Type B pancreatic cell (in vitro differentiated cells): ENCODE measurements around the gene HYAL2. TPM values are rescaled to one million over a fixed set of nuclear protein-coding genes. Genes with fewer than 3 reads are reported as not detected.
A peak's percentile ranks its signal among the peaks of the same experiment; 100 is the strongest.

Experiments used
- DNase-seq: peaks from one replicate; pipeline ENCODE4 v3.0.0; 2021; ENCODE audit warnings: mixed read lengths; ENCODE audit not compliant: unreplicated experiment; ENCODE audit errors: extremely low spot score
- H3K27ac Mint-ChIP-seq: 2 replicates; pipeline ENCODE4 v1.8.0; 2021; ENCODE audit warnings: mild to moderate bottlenecking, mixed read lengths
- H3K27me3 Mint-ChIP-seq: 2 replicates; pipeline ENCODE4 v1.8.0; 2021; ENCODE audit warnings: mixed read lengths
- H3K36me3 Mint-ChIP-seq: 2 replicates; pipeline ENCODE4 v1.8.0; 2021; ENCODE audit warnings: mixed read lengths
- H3K4me1 Mint-ChIP-seq: one replicate; pipeline ENCODE4 v1.8.0; 2021; ENCODE audit warnings: mixed read lengths; ENCODE audit not compliant: unreplicated experiment
- H3K4me3 Mint-ChIP-seq: 2 replicates; pipeline ENCODE4 v1.8.0; 2021; ENCODE audit warnings: mild to moderate bottlenecking, mixed read lengths
- H3K9me3 Mint-ChIP-seq: 2 replicates; pipeline ENCODE4 v1.8.0; 2021; ENCODE audit warnings: mixed read lengths
- total RNA-seq: library from RNA; stranded (reverse); gene quantifications from 2 replicates; pipeline ENCODE4 v1.2.1, GENCODE V29; 2021; ENCODE audit warnings: low replicate concordance
- TF ChIP-seq, protein P1 (sequence below): fragments of 200-600 bp; sonication (generic); conservative IDR thresholded peaks from 2 replicates; pipeline ENCODE4 v1.5.0; 2021; ENCODE audit warnings: antibody characterized with exemption, mild to moderate bottlenecking

The HYAL2 gene
- total RNA-seq, 1 donor from 2014 or later, result 52.5 TPM

GRCh38 chr3:50321336-50322114, 1.0 kb downstream of the HYAL2 start:
- Mint-ChIP-seq H3K4me1 (peaks cover 32% of the 10 kb centered on the region), H3K36me3 (peaks cover 10% of the 10 kb centered on the region)

DNA sequence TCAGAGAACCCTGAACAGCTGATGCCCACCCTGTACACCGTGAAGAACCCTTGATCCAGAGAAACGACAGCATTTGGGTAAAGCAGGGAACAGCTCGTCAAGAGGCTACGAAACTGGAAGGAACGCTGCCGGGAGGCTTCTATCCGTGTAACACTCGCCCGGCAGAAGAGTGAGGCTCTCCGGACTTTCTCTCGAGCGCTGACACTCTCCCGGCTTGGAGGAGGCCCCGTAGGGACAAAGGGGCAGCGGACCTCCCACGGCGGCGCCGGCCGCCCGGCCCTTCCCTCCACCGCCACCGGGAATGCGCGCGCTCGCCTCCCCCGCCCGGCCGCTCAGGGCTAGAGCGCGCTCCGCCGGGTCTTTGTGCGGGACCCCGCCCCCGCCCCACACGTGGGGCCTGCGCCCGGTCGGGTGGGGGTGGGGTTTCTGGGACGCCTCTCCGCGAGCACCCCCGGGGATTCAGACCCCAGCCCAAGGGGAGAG, 1.7 kb downstream of the HYAL2 start:
- Mint-ChIP-seq H3K4me1 (peaks cover 36% of the 10 kb centered on the region), H3K36me3 (peaks cover 15% of the 10 kb centered on the region), H3K9me3 (no peaks in the 10 kb centered on the region), H3K27me3 (no peaks in the 10 kb centered on the region), H3K4me3 (peak overlapping the region; percentile 95), H3K27ac (peak overlapping the region; percentile 98)
- TF ChIP-seq, protein P1, sequence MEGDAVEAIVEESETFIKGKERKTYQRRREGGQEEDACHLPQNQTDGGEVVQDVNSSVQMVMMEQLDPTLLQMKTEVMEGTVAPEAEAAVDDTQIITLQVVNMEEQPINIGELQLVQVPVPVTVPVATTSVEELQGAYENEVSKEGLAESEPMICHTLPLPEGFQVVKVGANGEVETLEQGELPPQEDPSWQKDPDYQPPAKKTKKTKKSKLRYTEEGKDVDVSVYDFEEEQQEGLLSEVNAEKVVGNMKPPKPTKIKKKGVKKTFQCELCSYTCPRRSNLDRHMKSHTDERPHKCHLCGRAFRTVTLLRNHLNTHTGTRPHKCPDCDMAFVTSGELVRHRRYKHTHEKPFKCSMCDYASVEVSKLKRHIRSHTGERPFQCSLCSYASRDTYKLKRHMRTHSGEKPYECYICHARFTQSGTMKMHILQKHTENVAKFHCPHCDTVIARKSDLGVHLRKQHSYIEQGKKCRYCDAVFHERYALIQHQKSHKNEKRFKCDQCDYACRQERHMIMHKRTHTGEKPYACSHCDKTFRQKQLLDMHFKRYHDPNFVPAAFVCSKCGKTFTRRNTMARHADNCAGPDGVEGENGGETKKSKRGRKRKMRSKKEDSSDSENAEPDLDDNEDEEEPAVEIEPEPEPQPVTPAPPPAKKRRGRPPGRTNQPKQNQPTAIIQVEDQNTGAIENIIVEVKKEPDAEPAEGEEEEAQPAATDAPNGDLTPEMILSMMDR, result no peak
- DNase-seq, result peak; percentile 88

More at GRCh38 chr3:50321336-50322114, 1.0 kb downstream of the HYAL2 start:
- H3K27me3 Mint-ChIP-seq, result no peaks in the 10 kb centered on the region
- TF ChIP-seq, protein P1, result peak; percentile 79
- peak overlapping the region; percentile 95 for H3K27ac Mint-ChIP-seq
- no peaks in the 10 kb centered on the region for H3K9me3 Mint-ChIP-seq
- DNase-seq, result peak; percentile 92
- peak overlapping the region; percentile 89 for H3K4me3 Mint-ChIP-seq

DNA sequence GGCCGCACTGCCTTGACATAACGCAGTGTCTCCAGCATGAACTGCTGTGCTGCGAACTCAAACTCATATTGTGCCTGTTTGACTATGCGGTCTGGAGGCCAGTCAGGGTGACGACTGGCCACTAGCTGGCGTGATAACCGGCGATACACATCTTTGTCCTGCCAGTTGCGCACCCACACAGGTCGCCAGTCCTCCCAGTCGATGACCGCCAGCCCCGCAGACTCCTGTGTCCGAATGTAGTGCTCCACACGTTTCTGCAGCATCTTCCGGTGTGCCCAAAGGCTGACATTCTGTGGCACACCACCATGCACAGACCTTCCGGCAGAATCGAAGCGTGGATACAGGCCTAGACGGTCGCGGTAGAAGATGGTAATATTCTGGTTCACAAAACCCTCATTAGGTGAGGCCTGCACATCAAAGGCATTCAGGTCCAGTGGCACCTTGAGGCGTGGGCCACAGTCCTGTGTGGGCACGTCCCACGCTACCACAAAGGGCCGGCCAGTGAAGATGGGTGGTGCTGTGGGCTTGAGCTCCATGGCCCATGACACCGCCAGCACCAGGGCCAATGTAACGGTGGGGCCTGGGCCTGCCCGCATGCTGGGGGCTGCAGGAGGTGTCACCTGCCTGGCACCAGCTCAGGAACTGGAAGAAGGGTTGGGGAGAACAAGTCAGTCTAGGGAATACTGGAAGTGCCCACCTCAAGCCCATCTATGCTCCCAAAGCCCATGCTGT, 2.5 kb downstream of the HYAL2 start:
- TF ChIP-seq, protein P1, result no peak
- peak overlapping the region; percentile 98 for H3K27ac Mint-ChIP-seq
- no peaks in the 10 kb centered on the region for H3K27me3 Mint-ChIP-seq
- H3K9me3 Mint-ChIP-seq, result no peaks in the 10 kb centered on the region
- DNase-seq, result no peak
- H3K4me3 Mint-ChIP-seq, result peak overlapping the region; percentile 95
- peaks cover 38% of the 10 kb centered on the region for H3K4me1 Mint-ChIP-seq
- H3K36me3 Mint-ChIP-seq, result peaks cover 18% of the 10 kb centered on the region

GRCh38 chr3:50319181-50319893, 3.2 kb downstream of the HYAL2 start:
- Mint-ChIP-seq H3K36me3 (peaks cover 15% of the 10 kb centered on the region), H3K27me3 (no peaks in the 10 kb centered on the region), H3K9me3 (no peaks in the 10 kb centered on the region), H3K27ac (peak overlapping the region; percentile 98), H3K4me3 (peak overlapping the region; percentile 95), H3K4me1 (peaks cover 32% of the 10 kb centered on the region)
- no peak for DNase-seq
- TF ChIP-seq, protein P1, result no peak

- H3K4me1 Mint-ChIP-seq, result peaks cover 32% of the 10 kb centered on the region
- H3K9me3 Mint-ChIP-seq, result no peaks in the 10 kb centered on the region
- H3K36me3 Mint-ChIP-seq, result peaks cover 21% of the 10 kb centered on the region
- TF ChIP-seq, protein P1, result no peak
- H3K27me3 Mint-ChIP-seq, result no peaks in the 10 kb centered on the region
- DNase-seq, result no peak
- peak overlapping the region; percentile 77 for H3K4me3 Mint-ChIP-seq
- peak overlapping the region; percentile 98 for H3K27ac Mint-ChIP-seq
Observed at GRCh38 chr3:50318615-50319014, 3.9 kb downstream of the HYAL2 start.
